Measurements from ENCODE around the gene GUK1. TPM values are rescaled to one million over a fixed set of nuclear protein-coding genes. Genes with fewer than 3 reads are reported as not detected.

GUK1 gene
- total and polyA plus RNA-seq, 4 donors: 158 to 476 (median 307) TPM

DNA sequence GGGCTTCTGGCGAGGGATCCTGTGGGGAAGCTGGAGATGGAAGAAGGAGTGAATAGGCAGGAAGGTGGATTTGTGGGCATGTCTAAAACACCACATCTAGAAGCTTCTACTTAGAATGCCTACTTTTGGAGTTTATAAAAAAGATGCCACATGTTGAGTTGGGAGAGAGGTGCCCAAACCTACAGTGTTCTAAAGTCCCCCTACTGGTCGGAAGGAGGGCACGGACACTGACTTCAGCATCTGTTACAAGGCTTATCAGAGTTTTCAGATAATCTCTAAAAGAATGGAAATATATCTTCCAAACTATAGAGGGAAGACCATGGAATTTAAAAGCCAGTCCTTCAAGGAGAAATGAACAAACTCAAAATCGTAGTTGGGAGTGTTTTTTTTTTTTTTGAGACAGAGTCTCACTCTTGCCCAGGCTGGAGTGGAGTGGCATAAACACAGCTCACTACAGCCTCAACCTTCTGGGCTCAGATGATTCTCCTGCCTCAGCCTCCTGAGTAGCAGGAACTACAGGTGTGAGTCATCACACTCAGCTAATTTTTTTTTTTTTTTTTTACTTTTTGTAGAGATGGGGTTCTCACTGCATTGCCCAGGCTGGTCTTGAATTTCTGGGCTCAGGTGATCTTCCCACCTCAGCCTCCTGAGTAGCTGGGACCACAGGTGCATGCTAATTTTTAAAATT is 40.3 kb downstream of the GUK1 start:
- Histone ChIP-seq H3K27me3 (ENCODE audit: control insufficient read depth in 3 of 3, insufficient read depth in 3 of 3, low read length in 2 of 3) (no peaks in the 10 kb centered on the region), H3K9ac (ENCODE audit: insufficient read depth in 1 of 2, low read length in 2 of 2) (no peak overlapping the region), H3K27ac (ENCODE audit: low read depth in 1 of 2, low read length in 1 of 2) (peak overlapping the region in 1 of 2 donors; percentile 41), H3K4me1 (ENCODE audit: control insufficient read depth in 5 of 5, insufficient read depth in 5 of 5, low read length in 5 of 5) (peaks cover 0 to 11% (median 0%) of the 10 kb centered on the region in 5 donors), H3K4me3 (no peak overlapping the region), H3K36me3 (ENCODE audit: control insufficient read depth in 4 of 4, insufficient read depth in 4 of 4, low read length in 4 of 4) (peaks cover 0 to 6% (median 5%) of the 10 kb centered on the region in 4 donors), H3K9me3 (ENCODE audit: control insufficient read depth in 4 of 4, insufficient read depth in 3 of 4, low read length in 3 of 4) (no peaks in the 10 kb centered on the region)
- DNase-seq (no peak), ATAC-seq (ENCODE audit: insufficient read depth, low FRiP score) (no peak)
- TF ChIP-seq, protein P1, sequence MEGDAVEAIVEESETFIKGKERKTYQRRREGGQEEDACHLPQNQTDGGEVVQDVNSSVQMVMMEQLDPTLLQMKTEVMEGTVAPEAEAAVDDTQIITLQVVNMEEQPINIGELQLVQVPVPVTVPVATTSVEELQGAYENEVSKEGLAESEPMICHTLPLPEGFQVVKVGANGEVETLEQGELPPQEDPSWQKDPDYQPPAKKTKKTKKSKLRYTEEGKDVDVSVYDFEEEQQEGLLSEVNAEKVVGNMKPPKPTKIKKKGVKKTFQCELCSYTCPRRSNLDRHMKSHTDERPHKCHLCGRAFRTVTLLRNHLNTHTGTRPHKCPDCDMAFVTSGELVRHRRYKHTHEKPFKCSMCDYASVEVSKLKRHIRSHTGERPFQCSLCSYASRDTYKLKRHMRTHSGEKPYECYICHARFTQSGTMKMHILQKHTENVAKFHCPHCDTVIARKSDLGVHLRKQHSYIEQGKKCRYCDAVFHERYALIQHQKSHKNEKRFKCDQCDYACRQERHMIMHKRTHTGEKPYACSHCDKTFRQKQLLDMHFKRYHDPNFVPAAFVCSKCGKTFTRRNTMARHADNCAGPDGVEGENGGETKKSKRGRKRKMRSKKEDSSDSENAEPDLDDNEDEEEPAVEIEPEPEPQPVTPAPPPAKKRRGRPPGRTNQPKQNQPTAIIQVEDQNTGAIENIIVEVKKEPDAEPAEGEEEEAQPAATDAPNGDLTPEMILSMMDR (IDR thresholded peaks at IDR 0.05; ENCODE audit: control extremely low read depth, extremely low read depth): no peak
- 65 to 76% methylated on average over 4 of the region's 4 CpGs for WGBS, 2 donors

DNA sequence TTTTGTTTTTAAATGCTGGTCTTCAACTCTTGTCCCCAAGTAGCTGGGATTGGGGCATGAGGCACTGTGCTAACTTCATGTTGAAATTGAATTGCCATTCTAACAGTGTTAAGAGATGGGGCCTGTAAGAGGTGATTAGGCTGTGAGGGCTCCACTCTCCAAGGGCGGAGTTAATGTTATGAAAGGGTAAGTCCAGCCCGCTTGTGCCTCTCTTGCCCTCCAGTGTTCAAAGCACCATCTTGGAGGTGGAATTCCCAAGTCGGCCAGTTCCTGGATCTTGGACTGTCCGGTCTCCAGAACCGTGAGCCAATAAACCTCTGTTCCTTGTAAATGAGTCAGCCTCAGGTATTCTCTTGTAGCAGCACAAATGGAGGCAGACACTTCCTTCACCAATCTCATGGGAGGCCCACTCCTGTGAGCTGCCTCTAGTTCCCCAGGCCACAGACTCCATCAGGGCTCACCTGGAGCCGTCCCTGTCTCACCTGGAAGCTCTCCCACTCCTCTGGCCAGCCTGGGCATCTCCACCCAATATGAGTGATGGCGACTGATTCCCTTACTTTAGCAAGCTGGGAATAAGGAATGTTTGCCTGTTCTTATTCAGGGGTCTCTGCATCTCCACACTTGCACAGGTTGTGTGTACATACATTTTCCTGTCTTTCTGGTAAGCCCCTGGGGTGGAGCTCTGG is 41.0 kb downstream of the GUK1 start:
- 92 to 96% methylated on average over 7 of the region's 7 CpGs for WGBS, 2 donors
- Histone ChIP-seq H3K36me3 (ENCODE audit: control insufficient read depth in 4 of 4, insufficient read depth in 4 of 4, low read length in 4 of 4) (peaks cover 0 to 4% (median 2%) of the 10 kb centered on the region in 4 donors), H3K9ac (ENCODE audit: insufficient read depth in 1 of 2, low read length in 2 of 2) (no peak overlapping the region), H3K27me3 (ENCODE audit: control insufficient read depth in 3 of 3, insufficient read depth in 3 of 3, low read length in 2 of 3) (no peaks in the 10 kb centered on the region), H3K4me3 (no peak overlapping the region), H3K27ac (ENCODE audit: low read depth in 1 of 2, low read length in 1 of 2) (peak overlapping the region in 1 of 2 donors; percentile 9), H3K9me3 (ENCODE audit: control insufficient read depth in 4 of 4, insufficient read depth in 3 of 4, low read length in 3 of 4) (no peaks in the 10 kb centered on the region), H3K4me1 (ENCODE audit: control insufficient read depth in 5 of 5, insufficient read depth in 5 of 5, low read length in 5 of 5) (peaks cover 0 to 11% (median 0%) of the 10 kb centered on the region in 5 donors)
- TF ChIP-seq, protein P1 (IDR thresholded peaks at IDR 0.05; ENCODE audit: control extremely low read depth, extremely low read depth): no peak
- no peak for ATAC-seq (ENCODE audit: insufficient read depth, low FRiP score)
- DNase-seq: no peak

GRCh38 chr1:228181645-228182034 is 41.6 kb downstream of the GUK1 start:
- Histone ChIP-seq H3K4me1 (ENCODE audit: control insufficient read depth in 5 of 5, insufficient read depth in 5 of 5, low read length in 5 of 5) (peaks cover 0 to 8% (median 0%) of the 10 kb centered on the region in 5 donors), H3K9me3 (ENCODE audit: control insufficient read depth in 4 of 4, insufficient read depth in 3 of 4, low read length in 3 of 4) (no peaks in the 10 kb centered on the region), H3K27ac (ENCODE audit: low read depth in 1 of 2, low read length in 1 of 2) (peak overlapping the region in 1 of 2 donors; percentile 9), H3K4me3 (no peak overlapping the region), H3K36me3 (ENCODE audit: control insufficient read depth in 4 of 4, insufficient read depth in 4 of 4, low read length in 4 of 4) (peaks cover 0 to 2% (median under 1%) of the 10 kb centered on the region in 4 donors), H3K27me3 (ENCODE audit: control insufficient read depth in 3 of 3, insufficient read depth in 3 of 3, low read length in 2 of 3) (no peaks in the 10 kb centered on the region), H3K9ac (ENCODE audit: insufficient read depth in 1 of 2, low read length in 2 of 2) (no peak overlapping the region)
- 71 to 93% methylated on average over 9 of the region's 9 CpGs for WGBS, 2 donors
- TF ChIP-seq, protein P1 (IDR thresholded peaks at IDR 0.05; ENCODE audit: control extremely low read depth, extremely low read depth): no peak
- ATAC-seq (ENCODE audit: insufficient read depth, low FRiP score) (no peak), DNase-seq (no peak)
